Ovary (tissue), 3 donors: Measurements from ENCODE around the gene SLC10A3.

Experiments used
- CTCF ChIP-seq, 3 donors: fragments of 450-650 bp in 2 of 3; fragments of 200-600 bp in 1 of 3; IDR thresholded peaks; one replicate each; pipeline versions ENCODE4 v1.5.1 to v1.8.0; 2016 to 2022; ENCODE audit warnings: antibody characterized with exemption in 3 of 3, mild to moderate bottlenecking in 1 of 3
- POLR2A ChIP-seq: fragments of 450-650 bp; IDR thresholded peaks from one replicate; pipeline ENCODE4 v1.6.1; 2017; ENCODE audit warnings: antibody characterized with exemption, mild to moderate bottlenecking, moderate library complexity
- donor health status: DM: no; HTN: no; CAD: no.

- TF ChIP-seq CTCF (IDR thresholded peaks at IDR 0.05) (no peak), POLR2A (no peak)
These were observed 44.7 kb downstream of the SLC10A3 start for GRCh38 chrX:154445776-154446175.
